PC-3 (cell line): ENCODE data around the gene USP1. TPM values are rescaled to one million over a fixed set of nuclear protein-coding genes. Genes with fewer than 3 reads are reported as not detected.

Experiments
- ATAC-seq: fragments of 200-7000 bp; cut with Tn5 transposase; 2 replicates; pipeline ENCODE4 v1.9.1; 2020; ENCODE audit warnings: mild to moderate bottlenecking, moderate library complexity
- BruUV-seq: library from RNA; stranded (reverse); fragments of 400-500 nt; replicated peaks from 2 replicates; lab custom pipeline; 2021; lab: Mats Ljungman, UMichigan
- CTCF ChIA-PET: fragments of 300-600 bp; sonication (Branson Sonifier 250); formaldehyde crosslinking; loops from one replicate; lab custom pipeline; 2022; ENCODE audit warnings: antibody characterized with exemption; lab: Charles Lee
- POLR2A ChIA-PET: fragments of 300-600 bp; sonication (Branson Sonifier 250); formaldehyde crosslinking; loops from one replicate; lab custom pipeline; 2022; ENCODE audit warnings: antibody characterized with exemption; ENCODE audit not compliant: unreplicated experiment; lab: Charles Lee
- DNase-seq: peaks from one replicate; pipeline ENCODE4 v3.0.0-alpha.2; 2015
- H2AFZ ChIP-seq: fragments of 300-600 bp; sonication (generic); 2 replicates; pipeline ENCODE4 v1.6.0; 2016; ENCODE audit warnings: antibody characterized with exemption, low read length
- H3F3A ChIP-seq: fragments of 300-600 bp; sonication (generic); one replicate; pipeline ENCODE4 v1.6.0; 2017; ENCODE audit warnings: antibody characterized with exemption, low read length, control low read depth, mild to moderate bottlenecking; ENCODE audit not compliant: unreplicated experiment
- H3K27ac ChIP-seq: fragments of 300-600 bp; sonication (generic); 2 replicates; pipeline ENCODE4 v1.5.1; 2016; ENCODE audit warnings: mild to moderate bottlenecking, low read length
- H3K27me3 ChIP-seq: fragments of 300-600 bp; sonication (generic); 2 replicates; pipeline ENCODE4 v1.6.1; 2016; ENCODE audit warnings: low read length, mixed read lengths
- H3K36me3 ChIP-seq: fragments of 300-600 bp; sonication (generic); 2 replicates; pipeline ENCODE4 v1.6.1; 2016; ENCODE audit warnings: low read depth, mixed run types, low read length, mixed read lengths
- H3K4me1 ChIP-seq: fragments of 300-600 bp; sonication (generic); 2 replicates; pipeline ENCODE4 v1.5.1; 2016; ENCODE audit warnings: low read length; ENCODE audit not compliant: insufficient read depth
- H3K4me2 ChIP-seq: fragments of 300-600 bp; sonication (generic); 2 replicates; pipeline ENCODE4 v1.6.0; 2016; ENCODE audit warnings: low read length
- H3K4me3 ChIP-seq: fragments of 300-600 bp; sonication (generic); 2 replicates; pipeline ENCODE4 v1.5.1; 2016; ENCODE audit warnings: mild to moderate bottlenecking, low read length, mixed read lengths
- H3K79me2 ChIP-seq: fragments of 300-600 bp; sonication (generic); 2 replicates; pipeline ENCODE4 v1.6.1; 2017; ENCODE audit warnings: low read length, mixed read lengths
- H3K9ac ChIP-seq: fragments of 300-600 bp; sonication (generic); 2 replicates; pipeline ENCODE4 v1.6.0; 2016; ENCODE audit warnings: mild to moderate bottlenecking, low read length
- H3K9me2 ChIP-seq: fragments of 300-600 bp; sonication (generic); replicated peaks from 2 replicates; pipeline ENCODE4 v1.6.1; 2016; ENCODE audit warnings: mixed run types, low read length, mixed read lengths
- H3K9me3 ChIP-seq: fragments of 300-600 bp; sonication (generic); 2 replicates; pipeline ENCODE4 v1.6.1; 2016; ENCODE audit warnings: low read length, mixed read lengths
- H4K20me1 ChIP-seq: fragments of 300-600 bp; sonication (generic); 2 replicates; pipeline ENCODE4 v1.6.1; 2016; ENCODE audit warnings: low read length, mixed read lengths
- EZH2 ChIP-seq: fragments of 300-600 bp; sonication (generic); IDR thresholded peaks from one replicate; pipeline ENCODE4 v1.6.1; 2017; ENCODE audit warnings: antibody characterized with exemption, mild to moderate bottlenecking, low read length; ENCODE audit not compliant: unreplicated experiment
- EZH2phosphoT487 ChIP-seq: fragments of 300-600 bp; sonication (generic); IDR thresholded peaks from 2 replicates; pipeline ENCODE4 v1.6.1; 2018; ENCODE audit warnings: mild to moderate bottlenecking, antibody characterized with exemption, low read length, borderline replicate concordance
- intact Hi-C: fragments of 100-400 bp; cut with micrococcal nuclease; formaldehyde crosslinking; loops from 2 replicates; pipeline ENCODE4 v1.9.0; 2023
- total RNA-seq: library from RNA; depleted of rRNA; stranded (reverse); fragments of >200 nt; gene quantifications from 2 replicates; pipeline ENCODE4 v1.2.3, GENCODE V29; 2014
- TF ChIP-seq, protein P1 (sequence below): fragments of 300-600 bp; sonication (generic); conservative IDR thresholded peaks from 2 replicates; pipeline ENCODE4 v1.5.1; 2017; ENCODE audit warnings: antibody characterized with exemption, low read depth, mild to moderate bottlenecking, low read length

The USP1 gene
- total RNA-seq, 1 experiment from 2014 or later, result 42.6 TPM

DNA sequence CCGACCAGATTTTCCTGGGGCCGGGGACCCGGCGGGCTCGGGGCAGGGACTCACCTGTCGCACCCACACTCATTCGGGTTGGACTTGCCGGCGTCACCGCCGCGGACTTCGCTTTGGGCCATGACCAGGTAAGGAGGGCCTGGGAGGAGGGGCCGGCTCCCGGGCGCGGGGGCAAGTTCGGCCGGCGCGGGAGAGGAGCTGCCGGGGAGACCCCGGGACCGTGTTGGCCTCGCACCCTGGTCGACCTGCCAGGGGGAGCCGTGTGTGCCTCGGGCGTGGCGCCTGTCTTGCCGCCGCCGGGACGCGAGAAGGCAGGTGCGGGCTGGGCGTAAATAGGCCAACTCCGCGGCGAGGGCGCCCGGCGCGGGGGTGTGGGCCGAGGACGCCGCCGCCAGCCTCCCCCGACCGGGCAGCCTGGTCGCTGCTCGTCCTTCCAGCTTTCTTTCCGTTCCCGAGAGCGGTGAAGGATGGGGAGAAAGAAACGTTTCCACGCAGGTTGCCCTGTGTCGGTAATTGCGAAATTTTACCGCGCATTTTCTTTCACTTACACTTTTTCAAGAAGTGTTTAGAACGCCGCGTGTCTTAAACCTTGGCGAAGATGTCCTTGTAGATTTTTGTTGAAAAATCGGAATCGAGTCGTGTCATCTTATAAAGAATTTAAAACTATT lies 558 bp downstream of the USP1 start:
- H3K9me3 ChIP-seq, result no peaks in the 10 kb centered on the region
- CTCF ChIA-PET, result no interaction called here
- peaks cover 20% of the 10 kb centered on the region; the same call in 1 of the 2 replicates for H3K36me3 ChIP-seq
- no peak for DNase-seq
- H3K79me2 ChIP-seq, result peaks cover 62% of the 10 kb centered on the region
- peak overlapping the region; percentile 90 for H2AFZ ChIP-seq
- intact Hi-C loops, result loop anchor here (5.0 kb wide), 2 partner anchors 60 to 310 kb away; no protein-coding TSS in a partner anchor
- peak; percentile 0 for ATAC-seq
- H3F3A ChIP-seq, result no peaks in the 10 kb centered on the region
- H3K27me3 ChIP-seq, result no peaks in the 10 kb centered on the region
- peak overlapping the region; percentile 98 for H3K9ac ChIP-seq
- BruUV-seq, result no TSS peak
- peak overlapping the region; percentile 79 for H3K4me3 ChIP-seq
- peaks cover 37% of the 10 kb centered on the region for H4K20me1 ChIP-seq
- H3K4me2 ChIP-seq, result peak overlapping the region; percentile 89
- peak overlapping the region; percentile 99 for H3K27ac ChIP-seq
- POLR2A ChIA-PET, result no interaction called here
- peaks cover 14% of the 10 kb centered on the region for H3K4me1 ChIP-seq
- TF ChIP-seq, protein P1, sequence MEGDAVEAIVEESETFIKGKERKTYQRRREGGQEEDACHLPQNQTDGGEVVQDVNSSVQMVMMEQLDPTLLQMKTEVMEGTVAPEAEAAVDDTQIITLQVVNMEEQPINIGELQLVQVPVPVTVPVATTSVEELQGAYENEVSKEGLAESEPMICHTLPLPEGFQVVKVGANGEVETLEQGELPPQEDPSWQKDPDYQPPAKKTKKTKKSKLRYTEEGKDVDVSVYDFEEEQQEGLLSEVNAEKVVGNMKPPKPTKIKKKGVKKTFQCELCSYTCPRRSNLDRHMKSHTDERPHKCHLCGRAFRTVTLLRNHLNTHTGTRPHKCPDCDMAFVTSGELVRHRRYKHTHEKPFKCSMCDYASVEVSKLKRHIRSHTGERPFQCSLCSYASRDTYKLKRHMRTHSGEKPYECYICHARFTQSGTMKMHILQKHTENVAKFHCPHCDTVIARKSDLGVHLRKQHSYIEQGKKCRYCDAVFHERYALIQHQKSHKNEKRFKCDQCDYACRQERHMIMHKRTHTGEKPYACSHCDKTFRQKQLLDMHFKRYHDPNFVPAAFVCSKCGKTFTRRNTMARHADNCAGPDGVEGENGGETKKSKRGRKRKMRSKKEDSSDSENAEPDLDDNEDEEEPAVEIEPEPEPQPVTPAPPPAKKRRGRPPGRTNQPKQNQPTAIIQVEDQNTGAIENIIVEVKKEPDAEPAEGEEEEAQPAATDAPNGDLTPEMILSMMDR, result no peak
- TF ChIP-seq EZH2 (no peak), EZH2phosphoT487 (no peak)
- no peaks in the 10 kb centered on the region for H3K9me2 ChIP-seq

DNA sequence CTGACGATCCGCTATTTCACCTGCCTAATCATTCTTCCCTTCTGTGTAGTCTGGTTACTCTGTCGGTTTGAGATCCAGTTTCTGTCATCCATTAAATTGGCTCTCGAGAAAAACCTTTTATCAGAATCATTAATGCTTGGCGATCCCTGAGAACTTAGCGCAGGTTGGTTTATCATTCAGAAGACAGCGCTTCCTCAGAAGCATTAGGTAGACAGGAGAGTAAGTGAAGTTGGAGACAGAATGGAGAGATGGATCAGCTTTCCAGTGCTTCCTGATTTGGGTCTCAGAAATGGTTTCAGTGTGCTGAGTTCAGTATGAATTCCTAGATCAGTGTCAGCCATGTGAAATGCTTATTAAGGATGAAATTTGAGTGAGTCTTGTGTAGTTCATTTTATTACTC lies 1.3 kb downstream of the USP1 start:
- BruUV-seq, result no TSS peak
- peak; percentile 38 for DNase-seq
- no peaks in the 10 kb centered on the region for H3F3A ChIP-seq

More for the DNA sequence above, 1.3 kb downstream of the USP1 start:
- Histone ChIP-seq H3K36me3 (peaks cover 28% of the 10 kb centered on the region; the same call in 1 of the 2 replicates), H3K27ac (no peak overlapping the region), H3K4me3 (peak overlapping the region; percentile 79), H4K20me1 (peaks cover 37% of the 10 kb centered on the region), H3K4me1 (peaks cover 14% of the 10 kb centered on the region), H3K9me3 (no peaks in the 10 kb centered on the region), H3K27me3 (no peaks in the 10 kb centered on the region), H3K9ac (peak overlapping the region; percentile 98), H3K9me2 (no peaks in the 10 kb centered on the region), H2AFZ (no peak overlapping the region), H3K4me2 (peak overlapping the region; percentile 89), H3K79me2 (peaks cover 69% of the 10 kb centered on the region)
- ATAC-seq, result no peak
- CTCF ChIA-PET, result no interaction called here
- TF ChIP-seq EZH2 (no peak), EZH2phosphoT487 (no peak)
- TF ChIP-seq, protein P1, result no peak
- POLR2A ChIA-PET, result no interaction called here
- intact Hi-C loops, result loop anchor here (5.0 kb wide), 2 partner anchors 59 to 309 kb away; no protein-coding TSS in a partner anchor
